Measurements from ENCODE around the gene WHRN. TPM values are rescaled to one million over a fixed set of nuclear protein-coding genes. Genes with fewer than 3 reads are reported as not detected.
A peak's percentile ranks its signal among the peaks of the same experiment; 100 is the strongest.

Gene WHRN
- total RNA-seq (2014; rRNA removed; shearing (Covaris generic)) = 0.61 and 0.78 TPM in 2 replicates

DNA sequence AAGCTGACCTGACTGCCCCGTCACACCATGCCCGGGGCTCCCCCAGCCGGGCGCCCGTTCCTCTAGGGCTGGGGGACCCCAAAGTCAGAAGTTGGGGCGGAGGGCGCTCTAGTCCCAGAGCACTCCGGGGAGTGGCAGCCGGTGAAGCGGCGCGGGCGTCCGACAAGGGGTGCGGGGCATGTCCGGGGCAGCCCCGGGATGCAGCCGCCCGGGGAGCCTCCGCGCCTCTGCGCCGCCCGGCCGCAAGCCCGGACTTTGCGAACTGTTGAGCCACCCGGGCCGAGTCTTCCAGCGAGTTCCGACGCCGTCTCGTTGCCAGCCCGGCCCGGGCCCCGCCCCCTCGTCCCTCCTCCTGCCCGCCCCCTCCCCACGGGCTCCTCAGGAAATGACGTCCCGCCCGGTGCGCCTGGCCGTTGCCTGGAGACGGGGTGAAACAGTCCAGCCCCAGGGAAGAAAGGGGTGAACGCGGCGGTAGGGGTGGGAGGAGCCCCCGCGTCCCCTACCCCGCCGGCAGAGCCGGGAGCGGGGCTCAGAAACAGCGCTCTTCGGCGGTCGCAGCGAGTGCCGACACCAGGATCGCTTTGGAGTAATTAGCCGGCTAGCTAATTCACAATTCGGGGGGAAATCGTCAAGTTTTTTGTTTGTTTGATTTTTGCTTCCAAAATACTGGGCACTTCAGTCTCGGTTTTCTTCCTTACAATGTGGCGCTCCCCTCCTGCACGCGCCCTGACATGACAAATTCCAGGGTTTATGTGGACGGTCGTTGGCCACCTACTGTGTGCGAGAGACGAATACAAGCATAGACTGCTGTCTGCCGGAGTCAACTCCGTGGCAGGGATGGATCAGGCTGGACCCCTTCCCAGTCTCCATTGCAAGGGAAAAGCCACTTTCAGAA, at the start of gene WHRN:
WHRN (minus strand) TSS at position 287 of the 895 bp plus-strand sequence. CDS start 672 bp downstream, outside the sequence.
- peak; percentile 82 for DNase-seq (ENCODE audit: low spot score)

- no peak for DNase-seq (ENCODE audit: low spot score)
These were observed 47.9 kb upstream of the WHRN start for GRCh38 chr9:114553202-114553601.

- no peak for DNase-seq (ENCODE audit: low spot score)
These were observed 47.4 kb upstream of the WHRN start for GRCh38 chr9:114552706-114553105.

- peak; percentile 44 for DNase-seq (ENCODE audit: low spot score)
These were observed 46.7 kb upstream of the WHRN start for GRCh38 chr9:114551750-114552685.

GRCh38 chr9:114549697-114550330, 44.5 kb upstream of the WHRN start:
- DNase-seq (ENCODE audit: low spot score) = no peak

- no peak for DNase-seq (ENCODE audit: low spot score)
These were observed 41.6 kb upstream of the WHRN start for GRCh38 chr9:114546851-114547250.

DNA sequence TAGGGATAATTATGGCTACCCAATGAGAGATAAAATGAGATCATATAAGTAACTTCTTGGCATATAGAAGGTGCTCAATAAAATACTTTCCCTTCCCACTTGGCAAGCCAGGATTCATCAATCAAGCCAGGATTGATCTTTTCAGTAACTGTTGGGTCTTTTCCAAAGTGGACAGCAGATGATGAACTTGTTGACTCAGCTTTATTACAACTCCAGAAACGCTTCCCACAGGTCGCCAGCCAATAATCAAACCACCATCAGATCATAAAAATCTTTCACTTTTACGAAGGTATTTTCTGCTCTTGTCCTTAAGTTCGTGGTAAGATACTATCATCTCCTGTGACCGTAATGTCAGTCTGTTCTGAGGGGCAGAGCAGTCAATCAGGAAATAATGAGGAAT, 39.8 kb upstream of the WHRN start:
- DNase-seq (ENCODE audit: low spot score) = no peak

DNA sequence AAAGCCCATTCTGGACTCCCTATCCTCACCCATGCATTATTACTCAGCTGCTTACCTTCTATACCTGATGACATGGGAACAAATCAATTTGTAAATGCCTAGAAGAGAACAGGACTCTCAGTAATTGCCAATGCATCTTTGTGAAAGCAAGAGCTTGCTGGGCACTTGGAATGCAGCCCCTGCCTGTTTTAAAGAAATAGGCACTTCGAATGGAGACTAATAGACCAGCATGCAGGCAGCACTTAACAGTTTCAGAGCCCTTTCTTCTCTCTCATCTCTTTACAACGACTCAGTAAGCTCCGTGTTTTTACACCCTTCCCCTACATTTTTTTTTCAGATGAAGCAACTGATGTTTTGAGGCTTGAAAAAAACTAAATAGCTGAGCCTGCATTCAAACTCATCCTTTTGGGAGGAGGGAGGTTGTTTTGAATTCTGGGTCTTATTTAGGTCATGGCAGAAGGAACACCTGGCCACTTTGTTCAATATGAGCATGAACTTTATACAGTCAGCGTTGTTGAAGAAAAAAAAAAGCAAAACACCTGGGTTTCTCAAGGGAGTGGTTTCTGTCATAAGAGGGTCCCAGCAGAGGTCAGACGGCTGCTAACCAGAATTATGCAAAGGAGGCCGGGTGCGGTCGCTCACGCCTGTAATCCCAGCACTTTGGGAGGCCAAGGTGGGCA, 34.6 kb upstream of the WHRN start:
- DNase-seq (ENCODE audit: low spot score) = no peak

DNA sequence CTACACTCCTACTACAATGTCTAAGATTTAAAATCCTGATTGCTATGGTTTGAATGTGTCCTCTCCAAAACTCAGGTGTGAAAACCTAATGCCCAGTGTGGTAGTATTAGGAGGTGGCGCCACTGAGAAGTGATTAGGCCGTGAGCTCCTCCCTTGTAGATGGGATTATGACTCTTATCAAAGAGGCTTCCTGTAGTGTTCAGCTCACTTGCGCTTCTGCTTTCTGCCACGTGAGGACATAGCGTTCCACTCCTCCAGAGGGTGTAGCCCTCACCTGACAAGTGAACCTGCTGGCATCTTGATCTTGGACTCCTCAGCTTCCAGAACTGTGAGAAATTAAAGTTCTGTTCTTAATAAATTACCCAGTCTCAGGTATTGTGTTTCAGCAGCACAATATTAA, 33.0 kb upstream of the WHRN start:
- DNase-seq (ENCODE audit: low spot score) = peak; percentile 50

DNA sequence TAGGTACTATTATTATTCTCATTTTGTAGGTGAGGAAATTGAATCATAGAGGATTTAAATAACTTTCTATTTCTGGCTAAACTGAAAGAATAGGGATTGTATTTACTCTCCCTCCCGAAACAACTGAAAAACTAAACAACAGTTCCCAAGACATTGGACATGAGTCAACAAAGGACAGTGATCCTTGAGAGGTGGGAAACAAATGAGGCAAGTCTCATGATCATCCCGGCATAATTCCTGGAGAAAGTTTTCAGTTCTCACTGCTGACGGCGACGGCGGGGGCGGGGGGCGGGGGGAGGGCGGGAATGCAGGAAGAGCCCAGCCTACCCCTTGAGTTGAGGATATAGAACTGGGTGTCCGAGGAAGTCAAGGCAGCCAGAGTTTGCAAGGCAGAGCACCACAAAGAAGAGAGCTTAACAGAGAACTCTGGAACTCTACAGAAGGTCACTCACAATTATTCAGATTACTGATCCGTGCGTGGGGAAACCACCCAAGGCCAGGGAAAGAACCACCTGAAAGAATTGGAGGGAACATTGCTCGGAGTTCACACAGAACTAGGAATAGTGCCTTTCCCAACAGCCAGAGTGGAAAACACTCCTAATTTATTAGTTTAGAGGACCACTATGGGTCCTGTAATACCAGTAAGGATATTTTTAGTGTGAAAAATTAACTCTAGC, 27.4 kb upstream of the WHRN start:
- no peak for DNase-seq (ENCODE audit: low spot score)

DNA sequence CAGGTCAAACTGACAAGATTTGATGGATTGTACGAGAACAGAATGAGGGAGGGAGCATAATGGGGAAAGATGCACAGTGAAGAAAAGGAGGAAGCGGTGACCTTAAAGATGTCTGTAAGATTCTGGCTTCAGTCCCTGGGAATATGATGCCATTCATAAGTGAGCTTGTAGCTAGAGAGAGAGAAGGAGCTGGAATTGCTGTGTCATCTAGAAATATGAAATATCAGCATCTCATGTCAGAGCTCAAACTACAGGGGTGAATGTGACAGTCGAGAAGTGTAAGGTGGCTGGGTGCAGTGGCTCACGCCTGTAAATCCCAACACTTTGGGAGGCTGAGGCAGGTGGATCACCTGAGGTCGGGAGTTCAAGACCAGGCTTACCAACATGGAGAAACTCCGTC, 24.0 kb upstream of the WHRN start:
- DNase-seq (ENCODE audit: low spot score) = no peak

DNA sequence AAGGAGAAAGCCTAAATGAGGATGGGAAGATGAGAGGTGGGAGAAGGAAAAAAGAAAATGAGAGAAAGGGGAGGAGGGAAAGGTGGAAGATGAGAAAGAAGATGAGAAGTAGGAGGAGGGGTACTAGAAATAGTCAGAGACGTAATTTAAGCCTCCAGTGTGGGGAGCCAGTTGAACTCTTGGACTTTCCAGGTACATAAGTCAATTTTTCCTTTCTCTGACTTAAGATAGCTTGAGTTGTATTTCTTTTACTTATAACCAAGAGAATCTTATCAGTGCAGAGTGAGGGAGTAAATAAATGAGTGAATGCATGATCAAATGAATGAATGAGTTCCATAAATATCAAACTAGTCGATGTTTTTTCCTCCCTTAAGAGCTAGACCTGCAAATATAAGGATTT, 21.5 kb upstream of the WHRN start:
- DNase-seq (ENCODE audit: low spot score) = no peak

GRCh38 chr9:114525513-114525912, 20.2 kb upstream of the WHRN start:
- DNase-seq (ENCODE audit: low spot score) = no peak

- no peak for DNase-seq (ENCODE audit: low spot score)
These were observed 19.0 kb upstream of the WHRN start for GRCh38 chr9:114524247-114524681.

DNA sequence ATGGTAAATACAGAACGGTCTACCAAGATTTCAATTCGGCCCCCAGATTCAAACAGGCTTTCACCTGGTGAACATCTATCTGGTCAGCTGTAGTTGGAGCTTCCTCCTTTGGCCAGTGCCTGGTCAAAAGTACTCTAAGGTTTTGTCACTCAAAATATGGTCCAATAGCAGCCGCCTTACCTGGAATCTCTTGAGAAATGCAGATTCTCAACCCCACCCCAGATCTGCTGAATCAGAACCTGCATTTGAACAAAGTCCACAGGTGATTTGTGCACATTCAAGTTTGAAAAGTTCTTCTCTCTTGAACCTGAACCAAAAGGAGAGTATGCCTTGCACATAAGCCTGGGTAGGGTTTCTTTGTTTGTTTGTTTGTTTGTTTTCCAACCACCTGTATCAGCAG, 17.6 kb upstream of the WHRN start:
- no peak for DNase-seq (ENCODE audit: low spot score)

GRCh38 chr9:114522286-114522685, 17.0 kb upstream of the WHRN start:
- DNase-seq (ENCODE audit: low spot score) = no peak

DNA sequence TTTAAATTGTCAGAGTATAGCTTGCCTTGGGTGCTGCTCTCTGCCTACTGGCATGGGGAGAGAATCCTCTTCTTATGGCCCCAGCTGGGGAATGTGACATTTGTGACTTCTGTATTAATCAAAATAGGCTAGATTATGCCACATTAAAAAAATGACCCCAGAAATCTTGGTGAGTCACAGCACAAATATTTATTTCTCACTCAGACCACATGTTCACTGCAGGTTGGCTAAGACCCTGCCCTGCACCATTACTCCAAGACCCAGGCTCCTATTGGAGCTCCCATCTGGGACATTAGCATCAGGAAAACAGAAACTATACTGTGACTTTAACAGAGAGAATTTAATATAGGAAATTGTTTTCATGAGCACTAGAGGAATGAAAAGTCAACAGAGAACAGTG, 16.6 kb upstream of the WHRN start:
- no peak for DNase-seq (ENCODE audit: low spot score)

DNA sequence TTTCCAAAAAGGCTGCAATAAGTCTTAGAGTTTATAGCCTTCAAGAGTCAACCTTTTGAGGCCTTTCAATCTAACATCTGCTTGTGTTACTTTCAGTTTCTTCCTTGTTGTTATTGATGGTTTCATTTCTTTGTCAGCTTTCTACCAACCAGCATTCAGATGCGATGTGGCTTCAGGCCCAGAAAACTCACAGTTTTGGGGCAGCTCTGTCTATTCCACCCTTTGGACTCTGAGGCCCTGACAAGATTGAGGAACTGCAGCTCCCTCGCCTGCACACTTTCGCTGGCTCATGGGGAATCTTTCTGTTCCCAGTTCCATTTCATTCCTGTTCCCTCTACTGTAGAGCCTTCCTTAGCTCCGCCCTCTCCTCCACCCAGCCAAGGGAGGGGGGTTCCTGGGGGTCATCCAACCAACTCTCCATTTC, 13.3 kb upstream of the WHRN start:
- no peak for DNase-seq (ENCODE audit: low spot score)

- no peak for DNase-seq (ENCODE audit: low spot score)
These were observed 12.8 kb upstream of the WHRN start for GRCh38 chr9:114518120-114518519.

- no peak for DNase-seq (ENCODE audit: low spot score)
These were observed 11.6 kb upstream of the WHRN start for GRCh38 chr9:114516913-114517312.

DNA sequence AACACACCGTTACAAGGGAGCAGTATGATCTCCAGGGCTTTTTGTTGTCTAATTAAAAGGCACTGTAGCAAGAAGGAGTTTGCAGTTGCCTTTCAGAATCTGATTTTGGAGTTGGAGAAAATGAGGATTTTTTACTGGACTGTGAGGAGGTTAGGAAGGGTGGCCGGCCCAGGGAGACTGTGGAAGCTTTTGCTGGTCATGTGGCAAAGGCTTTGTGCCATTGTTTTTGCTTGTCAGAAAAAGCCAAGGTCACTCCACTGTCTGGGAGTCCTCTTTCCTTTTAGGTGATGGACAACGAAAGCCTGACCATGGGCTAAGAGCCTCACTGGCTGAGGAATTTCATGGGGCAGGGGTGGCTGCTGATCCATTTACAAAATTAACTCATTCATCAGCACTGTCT, 10.3 kb upstream of the WHRN start:
- DNase-seq (ENCODE audit: low spot score) = no peak
